Epithelial cell of proximal tubule (primary cell): ENCODE measurements around the gene CCR3. TPM values are rescaled to one million over a fixed set of nuclear protein-coding genes. Genes with fewer than 3 reads are reported as not detected.
A peak's percentile ranks its signal among the peaks of the same experiment; 100 is the strongest.

ENCODE experiments used
- DNase-seq: peaks from one replicate; pipeline ENCODE4 v3.0.0-alpha.2; 2011; ENCODE audit warnings: low read depth
- H3K4me3 ChIP-seq: 2 replicates; pipeline ENCODE4 v1.5.1; 2011; ENCODE audit warnings: low read depth, mild to moderate bottlenecking, low read length
- CTCF ChIP-seq: conservative IDR thresholded peaks from 2 replicates; pipeline ENCODE4 v1.5.1; 2012; ENCODE audit warnings: low read depth, mild to moderate bottlenecking, low read length
- total RNA-seq: library from RNA; depleted of rRNA; stranded (reverse); fragments of >200 nt; gene quantifications from 2 replicates; pipeline ENCODE4 v1.2.3, GENCODE V29; 2015

Gene CCR3
- total RNA-seq, 1 donor from 2014 or later, result not detected

- no peak for TF ChIP-seq CTCF
- DNase-seq, result no peak
- H3K4me3 ChIP-seq, result no peak overlapping the region
These were observed 33.2 kb upstream of the CCR3 start for GRCh38 chr3:46209053-46209452.

GRCh38 chr3:46209746-46210470 is 32.4 kb upstream of the CCR3 start:
- no peak for DNase-seq
- TF ChIP-seq CTCF, result no peak
- no peak overlapping the region for H3K4me3 ChIP-seq

GRCh38 chr3:46212101-46212500 is 30.2 kb upstream of the CCR3 start:
- H3K4me3 ChIP-seq, result no peak overlapping the region
- TF ChIP-seq CTCF, result no peak
- DNase-seq, result no peak

- no peak for TF ChIP-seq CTCF
- DNase-seq, result no peak
- H3K4me3 ChIP-seq, result no peak overlapping the region
These were observed 29.1 kb upstream of the CCR3 start for GRCh38 chr3:46213201-46213600.

- no peak overlapping the region for H3K4me3 ChIP-seq
- no peak for DNase-seq
- TF ChIP-seq CTCF, result peak; percentile 65
These were observed 27.4 kb upstream of the CCR3 start for GRCh38 chr3:46214751-46215352.

GRCh38 chr3:46215810-46216414 is 26.3 kb upstream of the CCR3 start:
- TF ChIP-seq CTCF, result no peak
- no peak overlapping the region for H3K4me3 ChIP-seq
- no peak for DNase-seq
